H9 (cell line): ENCODE results near the gene CSNK1G1. TPM values are rescaled to one million over a fixed set of nuclear protein-coding genes. Genes with fewer than 3 reads are reported as not detected.
A peak's percentile ranks its signal among the peaks of the same experiment; 100 is the strongest.

Experiments used
- DNase-seq: peaks from one replicate; pipeline ENCODE4 v3.0.0-alpha.2; 2017
- H2AFZ ChIP-seq: one replicate; pipeline ENCODE4 v1.6.1; 2013; ENCODE audit warnings: mild to moderate bottlenecking, low read length, control low read depth, moderate library complexity
- H2AK5ac ChIP-seq: 2 replicates; pipeline ENCODE4 v1.6.1; 2013; ENCODE audit warnings: low read length, control low read depth, mixed read lengths; ENCODE audit not compliant: insufficient read length
- H2BK120ac ChIP-seq: one replicate; pipeline ENCODE4 v1.6.1; 2013; ENCODE audit warnings: low read depth, mild to moderate bottlenecking, low read length, control low read depth, inconsistent platforms; ENCODE audit not compliant: poor library complexity, severe bottlenecking
- H2BK12ac ChIP-seq: 2 replicates; pipeline ENCODE4 v1.6.1; 2013; ENCODE audit warnings: low read length, control low read depth, mixed read lengths, low read depth; ENCODE audit not compliant: insufficient read length
- H2BK15ac ChIP-seq: 2 replicates; pipeline ENCODE4 v1.6.1; 2013; ENCODE audit warnings: low read depth, low read length, control low read depth
- H2BK20ac ChIP-seq: one replicate; pipeline ENCODE4 v1.6.1; 2013; ENCODE audit warnings: low read depth, mild to moderate bottlenecking, low read length, control low read depth, inconsistent platforms; ENCODE audit not compliant: poor library complexity, severe bottlenecking
- H2BK5ac ChIP-seq: 2 replicates; pipeline ENCODE4 v1.6.1; 2013; ENCODE audit warnings: low read length, control low read depth, mixed read lengths; ENCODE audit not compliant: insufficient read length
- H3K14ac ChIP-seq: 2 replicates; pipeline ENCODE4 v1.6.1; 2013; ENCODE audit warnings: low read length, control low read depth; ENCODE audit not compliant: insufficient read depth
- H3K18ac ChIP-seq: 2 replicates; pipeline ENCODE4 v1.6.1; 2013; ENCODE audit warnings: low read depth, mild to moderate bottlenecking, mixed read lengths, low read length, control low read depth; ENCODE audit not compliant: insufficient read length
- H3K23ac ChIP-seq: 2 replicates; pipeline ENCODE4 v1.6.1; 2013; ENCODE audit warnings: low read length, control low read depth, mixed read lengths, low read depth; ENCODE audit not compliant: insufficient read length
- H3K23me2 ChIP-seq: 2 replicates; pipeline ENCODE4 v1.6.1; 2013; ENCODE audit warnings: low read depth, mild to moderate bottlenecking, mixed read lengths, low read length, control low read depth; ENCODE audit not compliant: insufficient read length, poor library complexity, severe bottlenecking
- H3K27ac ChIP-seq: 2 replicates; pipeline ENCODE4 v1.5.1; 2013; ENCODE audit warnings: low read length, control low read depth, mixed read lengths, low read depth; ENCODE audit not compliant: insufficient read length
- H3K27me3 ChIP-seq: 2 replicates; pipeline ENCODE4 v1.6.1; 2013; ENCODE audit warnings: low read length, control low read depth, inconsistent platforms; ENCODE audit not compliant: insufficient read depth
- H3K4ac ChIP-seq: 2 replicates; pipeline ENCODE4 v1.6.1; 2013; ENCODE audit warnings: low read depth, mild to moderate bottlenecking, control low read depth, inconsistent platforms, low read length, moderate library complexity
- H3K4me1 ChIP-seq: 2 replicates; pipeline ENCODE4 v1.6.1; 2013; ENCODE audit warnings: low read length, control low read depth, inconsistent platforms; ENCODE audit not compliant: insufficient read depth
- H3K4me2 ChIP-seq: 2 replicates; pipeline ENCODE4 v1.6.1; 2013; ENCODE audit warnings: low read length, control low read depth, mixed read lengths; ENCODE audit not compliant: insufficient read length, insufficient read depth
- H3K56ac ChIP-seq: 2 replicates; pipeline ENCODE4 v1.6.1; 2013; ENCODE audit warnings: low read depth, mild to moderate bottlenecking, mixed read lengths, low read length, control low read depth; ENCODE audit not compliant: insufficient read length
- H3K79me1 ChIP-seq: 2 replicates; pipeline ENCODE4 v1.6.1; 2013; ENCODE audit warnings: low read depth, mild to moderate bottlenecking, moderate library complexity, low read length, control low read depth, inconsistent platforms; ENCODE audit not compliant: insufficient read depth, poor library complexity, severe bottlenecking
- H3K79me2 ChIP-seq: 2 replicates; pipeline ENCODE4 v1.6.1; 2013; ENCODE audit warnings: low read length, control low read depth, inconsistent platforms; ENCODE audit not compliant: insufficient read depth
- H3K9ac ChIP-seq: 2 replicates; pipeline ENCODE4 v1.6.1; 2013; ENCODE audit warnings: low read length, control low read depth, mixed read lengths; ENCODE audit not compliant: insufficient read length; ENCODE audit errors: extremely low read depth
- H3K9me3 ChIP-seq: one replicate; pipeline ENCODE4 v1.6.1; 2013; ENCODE audit warnings: low read depth, low read length, inconsistent platforms; ENCODE audit not compliant: control insufficient read depth
- H3T11ph ChIP-seq: one replicate; pipeline ENCODE4 v1.6.1; 2013; ENCODE audit warnings: mild to moderate bottlenecking, low read length, control low read depth, inconsistent platforms
- H4K20me1 ChIP-seq: one replicate; pipeline ENCODE4 v1.6.1; 2013; ENCODE audit not compliant: control insufficient read depth, insufficient read length, insufficient read depth
- H4K5ac ChIP-seq: 2 replicates; pipeline ENCODE4 v1.6.1; 2013; ENCODE audit warnings: low read depth, mild to moderate bottlenecking, mixed read lengths, low read length, control low read depth; ENCODE audit not compliant: insufficient read length
- H4K8ac ChIP-seq: replicated peaks from 2 replicates; pipeline ENCODE4 v1.6.1; 2013; ENCODE audit warnings: low read length, control low read depth, mixed read lengths, low read depth; ENCODE audit not compliant: insufficient read length
- H4K91ac ChIP-seq: 2 replicates; pipeline ENCODE4 v1.6.1; 2013; ENCODE audit warnings: low read depth, mild to moderate bottlenecking, moderate library complexity, mixed read lengths, low read length, control low read depth; ENCODE audit not compliant: insufficient read length
- H3K27ac Mint-ChIP-seq, 3 experiments: 2 replicates in 2 of 3; 3 replicates in 1 of 3; pipeline ENCODE4 v1.8.0; 2020 to 2021; ENCODE audit warnings: mixed read lengths in 3 of 3, mild to moderate bottlenecking in 1 of 3, moderate library complexity in 1 of 3
- H3K27me3 Mint-ChIP-seq: 2 replicates; pipeline ENCODE4 v1.8.0; 2021; ENCODE audit warnings: low read depth, mild to moderate bottlenecking, moderate library complexity, mixed read lengths
- H3K36me3 Mint-ChIP-seq, 3 experiments: 2 replicates in 2 of 3; 3 replicates in 1 of 3; pipeline ENCODE4 v1.8.0; 2020 to 2021; ENCODE audit warnings: low read depth in 3 of 3, mixed read lengths in 3 of 3; ENCODE audit not compliant: insufficient read depth in 1 of 3
- H3K4me1 Mint-ChIP-seq, 2 experiments: 2 replicates each; pipeline ENCODE4 v1.8.0; 2020; ENCODE audit warnings: mixed read lengths in 2 of 2
- H3K4me3 Mint-ChIP-seq, 2 experiments: 2 replicates in 1 of 2; 3 replicates in 1 of 2; pipeline ENCODE4 v1.8.0; 2020 to 2021; ENCODE audit warnings: mild to moderate bottlenecking in 2 of 2, mixed read lengths in 2 of 2, moderate library complexity in 1 of 2
- H3K9me3 Mint-ChIP-seq, 2 experiments: 2 replicates in 1 of 2; 3 replicates in 1 of 2; pipeline ENCODE4 v1.8.0; 2020; ENCODE audit warnings: mild to moderate bottlenecking in 2 of 2, mixed read lengths in 2 of 2, moderate library complexity in 1 of 2
- WGBS: extraction: QIAGEN DNeasy Blood & Tissue Kit; methylation state at CpG from one replicate; pipeline ENCODE4 v1.1.7; 2013; ENCODE audit warnings: missing lambda C conversion rate, low lambda C conversion rate, mixed read lengths; ENCODE audit not compliant: insufficient read length; ENCODE audit errors: extremely low coverage; 5-methylcytosine and 5-hydroxymethylcytosine counted together
- total RNA-seq: library from RNA; stranded (reverse); gene quantifications from 2 replicates; pipeline ENCODE4 v1.2.1, GENCODE V29; 2021
- TF ChIP-seq, protein P1 (sequence below): fragments of 200-600 bp; sonication (generic); conservative IDR thresholded peaks from 3 replicates; pipeline ENCODE4 v1.8.0; 2021; ENCODE audit warnings: antibody characterized with exemption, mild to moderate bottlenecking

The CSNK1G1 gene
- total RNA-seq, 1 experiment from 2014 or later: 17.1 TPM

DNA sequence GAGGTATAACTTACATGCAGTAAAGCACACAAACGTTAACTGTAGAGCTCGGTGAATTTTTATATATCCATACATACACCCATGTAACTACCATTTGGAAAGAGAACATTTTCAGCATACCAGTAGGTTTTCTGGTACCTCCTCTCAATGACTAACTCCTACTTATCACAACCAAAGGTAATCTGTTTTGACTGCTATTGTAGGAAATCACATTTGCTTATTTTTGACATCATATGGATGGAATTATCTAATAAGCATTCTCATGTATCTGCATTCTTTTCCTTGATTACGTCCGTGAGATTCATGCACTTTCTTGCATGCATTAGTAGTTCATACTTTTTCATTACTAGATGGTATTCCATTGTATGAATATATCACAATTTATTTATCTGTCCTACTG is 76.8 kb downstream of the CSNK1G1 start:
- H3K36me3 Mint-ChIP-seq: peaks cover 0 to 3% (median 0%) of the 10 kb centered on the region in 3 experiments; a peak in 3 of 7 replicates

More for the DNA sequence above, 76.8 kb downstream of the CSNK1G1 start:
- Histone ChIP-seq H4K5ac (no peak overlapping the region), H3K9ac (no peak overlapping the region), H3K23ac (no peak overlapping the region), H3K27me3 (no peaks in the 10 kb centered on the region), H3K79me1 (no peaks in the 10 kb centered on the region), H4K91ac (no peak overlapping the region), H3T11ph (no peak overlapping the region), H3K79me2 (no peaks in the 10 kb centered on the region), H3K14ac (no peak overlapping the region), H2BK120ac (no peak overlapping the region), H2BK20ac (no peak overlapping the region), H3K23me2 (no peaks in the 10 kb centered on the region), H3K27ac (no peak overlapping the region), H3K4me1 (no peaks in the 10 kb centered on the region), H2BK12ac (no peak overlapping the region), H3K9me3 (no peaks in the 10 kb centered on the region), H3K4me2 (no peak overlapping the region), H2BK15ac (no peak overlapping the region), H3K4ac (no peak overlapping the region), H3K56ac (no peak overlapping the region), H4K20me1 (no peaks in the 10 kb centered on the region), H2AK5ac (no peak overlapping the region), H2AFZ (no peak overlapping the region), H2BK5ac (no peak overlapping the region), H3K18ac (no peak overlapping the region), H4K8ac (no peak overlapping the region)
- TF ChIP-seq, protein P1, sequence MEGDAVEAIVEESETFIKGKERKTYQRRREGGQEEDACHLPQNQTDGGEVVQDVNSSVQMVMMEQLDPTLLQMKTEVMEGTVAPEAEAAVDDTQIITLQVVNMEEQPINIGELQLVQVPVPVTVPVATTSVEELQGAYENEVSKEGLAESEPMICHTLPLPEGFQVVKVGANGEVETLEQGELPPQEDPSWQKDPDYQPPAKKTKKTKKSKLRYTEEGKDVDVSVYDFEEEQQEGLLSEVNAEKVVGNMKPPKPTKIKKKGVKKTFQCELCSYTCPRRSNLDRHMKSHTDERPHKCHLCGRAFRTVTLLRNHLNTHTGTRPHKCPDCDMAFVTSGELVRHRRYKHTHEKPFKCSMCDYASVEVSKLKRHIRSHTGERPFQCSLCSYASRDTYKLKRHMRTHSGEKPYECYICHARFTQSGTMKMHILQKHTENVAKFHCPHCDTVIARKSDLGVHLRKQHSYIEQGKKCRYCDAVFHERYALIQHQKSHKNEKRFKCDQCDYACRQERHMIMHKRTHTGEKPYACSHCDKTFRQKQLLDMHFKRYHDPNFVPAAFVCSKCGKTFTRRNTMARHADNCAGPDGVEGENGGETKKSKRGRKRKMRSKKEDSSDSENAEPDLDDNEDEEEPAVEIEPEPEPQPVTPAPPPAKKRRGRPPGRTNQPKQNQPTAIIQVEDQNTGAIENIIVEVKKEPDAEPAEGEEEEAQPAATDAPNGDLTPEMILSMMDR: no peak
- peak overlapping the region in 1 of 3 experiments; percentile 78; a peak in 1 of 7 replicates for H3K27ac Mint-ChIP-seq
- no peaks in the 10 kb centered on the region for H3K9me3 Mint-ChIP-seq
- H3K4me3 Mint-ChIP-seq: no peak overlapping the region
- DNase-seq: no peak
- H3K4me1 Mint-ChIP-seq: peaks cover 0 to 4% of the 10 kb centered on the region in 2 experiments; a peak in 2 of 4 replicates
- no peaks in the 10 kb centered on the region for H3K27me3 Mint-ChIP-seq
- no CpG with 5 or more reads among the region's 4 CpGs for WGBS
